ENCODE data around the gene MAPT. TPM values are rescaled to one million over a fixed set of nuclear protein-coding genes. Genes with fewer than 3 reads are reported as not detected.

MAPT gene
- total RNA-seq, 1 experiment from 2014 or later = 8.3 TPM

GRCh38 chr17:45952814-45953320, 58.5 kb downstream of the MAPT start:
- DNase-seq (ENCODE audit: low spot score) = no peak
- POLR2A ChIA-PET (ENCODE audit: low non-redundant PET) = no interaction called here
- CTCF ChIA-PET = no interaction called here

GRCh38 chr17:45953561-45953960, 59.2 kb downstream of the MAPT start:
- Histone ChIP-seq H3K36me3 (ENCODE audit: insufficient read depth, low read length, poor library complexity, severe bottlenecking) (no peaks in the 10 kb centered on the region), H3K27ac (ENCODE audit: low read depth, low read length, poor library complexity, severe bottlenecking) (no peak overlapping the region), H3K4me1 (ENCODE audit: insufficient read depth, low read length, poor library complexity, severe bottlenecking) (peaks cover 3% of the 10 kb centered on the region), H3K4me3 (ENCODE audit: low read depth, low read length, poor library complexity, severe bottlenecking) (no peak overlapping the region), H3K27me3 (replicated peaks; ENCODE audit: insufficient read depth, low read depth, low read length, poor library complexity) (no peaks in the 10 kb centered on the region), H3K9me3 (ENCODE audit: low read depth, low read length, poor library complexity, severe bottlenecking) (no peaks in the 10 kb centered on the region)
- TF ChIP-seq EZH2 (IDR thresholded peaks at IDR 0.05; ENCODE audit: borderline replicate concordance, low read depth, low read length, poor library complexity, severe bottlenecking) (no peak), CTCF (conservative IDR thresholded peaks at IDR 0.05; ENCODE audit: low read depth, low read length) (no peak)
- ChIA-PET POLR2A (ENCODE audit: low non-redundant PET) (no interaction called here), CTCF (no interaction called here)
- no peak for DNase-seq (ENCODE audit: low spot score)
- intact Hi-C loops (cut with micrococcal nuclease; ENCODE audit: unreplicated experiment) = no loop called here
- BruUV-seq (replicated peaks) = no TSS peak

More at GRCh38 chr17:45952814-45953320, 58.5 kb downstream of the MAPT start:
- Histone ChIP-seq H3K9me3 (ENCODE audit: low read depth, low read length, poor library complexity, severe bottlenecking) (no peaks in the 10 kb centered on the region), H3K27ac (ENCODE audit: low read depth, low read length, poor library complexity, severe bottlenecking) (no peak overlapping the region), H3K27me3 (replicated peaks; ENCODE audit: insufficient read depth, low read depth, low read length, poor library complexity) (no peaks in the 10 kb centered on the region), H3K36me3 (ENCODE audit: insufficient read depth, low read length, poor library complexity, severe bottlenecking) (no peaks in the 10 kb centered on the region), H3K4me3 (ENCODE audit: low read depth, low read length, poor library complexity, severe bottlenecking) (no peak overlapping the region), H3K4me1 (ENCODE audit: insufficient read depth, low read length, poor library complexity, severe bottlenecking) (peaks cover 5% of the 10 kb centered on the region)
- no TSS peak for BruUV-seq (replicated peaks)
- TF ChIP-seq EZH2 (IDR thresholded peaks at IDR 0.05; ENCODE audit: borderline replicate concordance, low read depth, low read length, poor library complexity, severe bottlenecking) (no peak), CTCF (conservative IDR thresholded peaks at IDR 0.05; ENCODE audit: low read depth, low read length) (no peak)
- intact Hi-C loops (cut with micrococcal nuclease; ENCODE audit: unreplicated experiment) = no loop called here

GRCh38 chr17:45954914-45955313, 60.6 kb downstream of the MAPT start:
- POLR2A ChIA-PET (ENCODE audit: low non-redundant PET) = no interaction called here
- Histone ChIP-seq H3K27ac (ENCODE audit: low read depth, low read length, poor library complexity, severe bottlenecking) (no peak overlapping the region), H3K4me1 (ENCODE audit: insufficient read depth, low read length, poor library complexity, severe bottlenecking) (no peaks in the 10 kb centered on the region), H3K9me3 (ENCODE audit: low read depth, low read length, poor library complexity, severe bottlenecking) (no peaks in the 10 kb centered on the region), H3K4me3 (ENCODE audit: low read depth, low read length, poor library complexity, severe bottlenecking) (no peak overlapping the region), H3K27me3 (replicated peaks; ENCODE audit: insufficient read depth, low read depth, low read length, poor library complexity) (no peaks in the 10 kb centered on the region), H3K36me3 (ENCODE audit: insufficient read depth, low read length, poor library complexity, severe bottlenecking) (no peaks in the 10 kb centered on the region)
- intact Hi-C loops (cut with micrococcal nuclease; ENCODE audit: unreplicated experiment) = no loop called here
- no peak for TF ChIP-seq CTCF (conservative IDR thresholded peaks at IDR 0.05; ENCODE audit: low read depth, low read length)
- no peak for TF ChIP-seq EZH2 (IDR thresholded peaks at IDR 0.05; ENCODE audit: borderline replicate concordance, low read depth, low read length, poor library complexity, severe bottlenecking)
- CTCF ChIA-PET = no interaction called here
- BruUV-seq (replicated peaks) = no TSS peak
- no peak for DNase-seq (ENCODE audit: low spot score)

Data from A673 (cell line).